ENCODE measurements around the gene LIN52.

LIN52 gene

DNA sequence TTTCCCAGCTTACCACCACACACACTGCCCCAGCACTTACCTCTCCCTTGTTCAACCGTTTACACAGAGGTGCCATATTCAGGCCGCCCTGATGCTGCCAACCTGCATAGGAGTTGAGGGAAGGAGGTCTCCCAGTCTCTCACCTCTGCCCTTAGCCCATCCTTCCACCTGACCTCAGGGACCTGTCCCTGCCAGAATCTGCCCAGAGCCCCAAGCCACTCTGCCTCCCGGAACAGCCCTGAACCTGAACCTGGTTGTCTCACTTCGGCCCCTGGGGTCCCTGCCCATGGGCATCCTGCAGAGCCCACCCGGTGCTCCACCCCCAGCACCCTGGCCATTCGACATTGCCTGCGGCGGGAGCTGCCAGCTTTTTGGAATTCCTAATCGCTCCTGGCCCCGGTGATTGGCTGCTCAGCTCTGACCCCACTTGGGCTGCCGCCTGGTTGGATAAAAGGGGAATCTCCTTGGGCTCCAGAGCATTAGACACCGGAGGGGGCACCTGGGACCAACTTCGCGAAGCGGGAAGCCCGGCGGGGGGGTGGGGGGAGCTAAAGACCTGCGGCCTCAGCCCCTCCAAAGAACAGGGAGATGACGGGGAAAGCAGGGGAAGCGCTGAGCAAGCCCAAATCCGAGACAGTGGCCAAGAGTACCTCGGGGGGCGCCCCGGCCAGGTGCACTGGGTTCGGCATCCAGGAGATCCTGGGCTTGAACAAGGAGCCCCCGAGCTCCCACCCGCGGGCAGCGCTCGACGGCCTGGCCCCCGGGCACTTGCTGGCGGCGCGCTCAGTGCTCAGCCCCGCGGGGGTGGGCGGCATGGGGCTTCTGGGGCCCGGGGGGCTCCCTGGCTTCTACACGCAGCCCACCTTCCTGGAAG, 154.5 kb downstream of the LIN52 start, which contains the start of gene VSX2:
TSS of gene VSX2 (plus strand) at position 476 of the 874 bp plus-strand sequence. CDS start at position 589, 113 bp downstream.
- Mint-ChIP-seq H3K27me3 (peaks cover 75 to 94% of the 10 kb centered on the region in 2 donors), H3K9me3 (no peaks in the 10 kb centered on the region), H3K27ac (no peak within 1 kb of the TSS), H3K36me3 (ENCODE audit: insufficient read depth) (peaks cover 3% of the 10 kb centered on the region), H3K4me3 (peak within 1 kb of the TSS; percentile 69 to 75), H3K4me1 (ENCODE audit: low read depth in 2 of 2) (peaks cover 14 to 17% of the 10 kb centered on the region in 2 donors)
- DNase-seq (no peak), ATAC-seq (replicated peaks) (no peak)

DNA sequence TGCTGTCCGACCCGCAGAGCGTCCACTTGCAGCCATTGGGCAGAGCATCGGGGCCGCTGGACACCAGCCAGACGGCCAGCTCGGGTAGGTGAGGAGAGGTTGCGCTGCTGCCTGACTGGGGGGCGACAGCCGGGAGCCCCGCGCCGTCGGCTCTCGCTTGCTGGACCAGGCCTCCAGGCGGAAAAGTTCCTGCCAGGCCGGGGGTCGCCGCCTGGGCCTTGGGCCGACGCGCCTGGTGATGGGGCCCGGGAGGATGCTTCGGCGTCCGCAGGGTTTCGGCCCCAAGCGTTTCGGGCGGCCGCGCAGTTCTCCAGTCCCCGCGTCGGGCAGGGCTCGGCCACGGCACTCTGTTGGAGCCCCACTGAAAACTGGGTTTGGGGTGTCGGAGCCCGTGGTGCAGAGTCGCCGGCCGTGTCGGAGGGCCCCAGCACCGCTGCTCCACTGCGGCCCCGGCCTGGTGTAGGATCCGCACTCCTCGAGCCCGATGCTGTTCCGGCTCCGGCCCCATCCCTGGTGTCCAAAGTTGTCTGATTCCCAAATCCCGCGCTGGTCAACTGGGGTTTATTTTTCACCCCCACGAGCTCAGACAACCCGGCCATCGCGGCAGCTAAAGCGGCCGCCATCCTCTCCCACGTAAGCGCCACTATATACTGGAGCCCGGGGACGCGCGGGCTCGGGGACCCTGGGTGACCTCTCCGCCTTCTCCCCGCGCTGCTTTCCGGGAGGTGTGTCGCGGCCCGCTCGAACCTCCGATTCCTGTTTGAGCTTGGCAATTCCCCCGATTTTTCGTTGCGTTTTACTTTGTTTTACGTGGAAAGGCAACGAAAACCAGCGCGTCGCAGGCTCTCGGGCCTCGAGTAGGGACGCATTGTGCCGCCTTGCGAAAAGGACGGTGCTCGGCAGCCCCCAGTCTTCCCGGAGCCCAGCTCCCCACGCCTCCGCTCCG, 155.4 kb downstream of the LIN52 start:
- ATAC-seq (replicated peaks) (no peak), DNase-seq (no peak)
- Mint-ChIP-seq H3K9me3 (no peaks in the 10 kb centered on the region), H3K27me3 (peaks cover 77 to 94% of the 10 kb centered on the region in 2 donors), H3K36me3 (ENCODE audit: insufficient read depth) (peaks cover 3% of the 10 kb centered on the region), H3K27ac (no peak overlapping the region), H3K4me3 (peak overlapping the region; percentile 69 to 75), H3K4me1 (ENCODE audit: low read depth in 2 of 2) (peaks cover 14 to 17% of the 10 kb centered on the region in 2 donors)

GRCh38 chr14:74240794-74241651, 156.3 kb downstream of the LIN52 start:
- Mint-ChIP-seq H3K27me3 (peaks cover 83 to 96% of the 10 kb centered on the region in 2 donors), H3K27ac (no peak overlapping the region), H3K9me3 (no peaks in the 10 kb centered on the region), H3K36me3 (ENCODE audit: insufficient read depth) (peaks cover 3% of the 10 kb centered on the region), H3K4me1 (ENCODE audit: low read depth in 2 of 2) (peaks cover 14 to 17% of the 10 kb centered on the region in 2 donors), H3K4me3 (peak overlapping the region; percentile 69 to 75)
- peak; percentile 29 for ATAC-seq (replicated peaks)
- no peak for DNase-seq

DNA sequence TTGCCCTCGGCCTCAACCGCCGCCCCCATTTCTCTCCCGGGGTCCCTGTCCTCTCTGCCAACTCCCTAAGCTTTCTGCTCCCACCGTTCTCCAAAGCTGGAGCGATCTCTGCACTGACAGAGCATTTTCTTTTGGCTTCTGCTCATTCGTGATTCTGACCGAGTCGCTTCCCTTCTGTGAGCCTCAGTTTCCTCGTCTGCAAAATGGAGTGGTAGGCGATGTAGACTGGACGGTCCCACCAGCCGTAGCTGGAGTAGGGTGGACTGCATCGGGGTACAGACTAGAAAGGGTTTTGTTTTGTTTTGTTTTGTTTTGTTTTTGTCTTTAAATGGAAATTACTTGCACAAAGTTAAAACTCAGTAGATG, 156.9 kb downstream of the LIN52 start:
- ATAC-seq (replicated peaks) = no peak
- DNase-seq = no peak
- H3K4me3 Mint-ChIP-seq = peak overlapping the region; percentile 69 to 75

GRCh38 chr14:74242021-74242779, 157.4 kb downstream of the LIN52 start:
- H3K27me3 Mint-ChIP-seq = peaks cover 93 to 96% of the 10 kb centered on the region in 2 donors
- H3K36me3 Mint-ChIP-seq (ENCODE audit: insufficient read depth) = peaks cover 3% of the 10 kb centered on the region
- ATAC-seq (replicated peaks) = peak; percentile 22
- peak overlapping the region; percentile 69 to 75 for H3K4me3 Mint-ChIP-seq
- no peak for DNase-seq
- peaks cover 14 to 17% of the 10 kb centered on the region in 2 donors for H3K4me1 Mint-ChIP-seq (ENCODE audit: low read depth in 2 of 2)
- no peak overlapping the region for H3K27ac Mint-ChIP-seq
- H3K9me3 Mint-ChIP-seq = no peaks in the 10 kb centered on the region

More for the DNA sequence above, 156.9 kb downstream of the LIN52 start:
- Mint-ChIP-seq H3K27ac (no peak overlapping the region), H3K36me3 (ENCODE audit: insufficient read depth) (peaks cover 3% of the 10 kb centered on the region), H3K9me3 (no peaks in the 10 kb centered on the region), H3K27me3 (peaks cover 89 to 96% of the 10 kb centered on the region in 2 donors), H3K4me1 (ENCODE audit: low read depth in 2 of 2) (peaks cover 14 to 17% of the 10 kb centered on the region in 2 donors)

DNA sequence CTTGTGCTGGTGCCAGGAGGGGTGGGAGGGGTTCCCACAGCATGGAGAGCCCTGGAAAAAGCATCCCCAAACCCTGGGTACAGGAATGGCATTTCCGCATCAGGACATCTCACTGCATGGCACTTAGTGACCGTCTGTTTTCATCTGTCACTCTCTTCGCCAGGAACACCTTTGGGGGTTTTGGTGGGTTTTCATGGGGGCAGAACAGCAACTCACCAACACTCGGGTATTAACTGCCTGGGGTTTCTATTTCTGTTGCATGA, 158.0 kb downstream of the LIN52 start:
- peaks cover 14 to 17% of the 10 kb centered on the region in 2 donors for H3K4me1 Mint-ChIP-seq (ENCODE audit: low read depth in 2 of 2)
- H3K27me3 Mint-ChIP-seq = peaks cover 91 to 96% of the 10 kb centered on the region in 2 donors
- DNase-seq (no peak), ATAC-seq (replicated peaks) (no peak)
- H3K4me3 Mint-ChIP-seq = peak overlapping the region; percentile 69 to 75
- H3K9me3 Mint-ChIP-seq = no peaks in the 10 kb centered on the region
- peaks cover 3% of the 10 kb centered on the region for H3K36me3 Mint-ChIP-seq (ENCODE audit: insufficient read depth)
- no peak overlapping the region for H3K27ac Mint-ChIP-seq

DNA sequence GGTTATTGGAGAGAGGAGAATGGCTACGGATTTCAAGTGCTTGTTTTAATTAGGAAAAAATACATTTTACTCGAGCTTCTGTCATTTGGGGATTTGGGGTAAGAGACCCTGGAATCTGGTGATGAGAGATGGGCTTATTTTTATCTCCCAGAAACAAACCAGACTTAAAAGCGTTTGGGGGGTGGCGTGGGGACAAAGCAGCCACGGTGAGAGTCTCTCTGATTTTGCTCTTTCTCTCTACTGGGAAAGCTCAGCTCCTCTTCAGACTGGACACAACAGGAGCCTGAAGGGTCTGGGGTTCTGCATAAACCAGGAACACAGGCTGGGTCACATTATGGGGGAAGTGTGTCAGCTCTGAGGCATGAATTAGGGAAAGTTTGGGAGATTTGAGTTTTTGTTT, 158.3 kb downstream of the LIN52 start:
- H3K4me3 Mint-ChIP-seq = no peak overlapping the region
- peaks cover 14 to 17% of the 10 kb centered on the region in 2 donors for H3K4me1 Mint-ChIP-seq (ENCODE audit: low read depth in 2 of 2)
- no peak overlapping the region for H3K27ac Mint-ChIP-seq
- H3K9me3 Mint-ChIP-seq = no peaks in the 10 kb centered on the region
- ATAC-seq (replicated peaks) (no peak), DNase-seq (no peak)
- peaks cover 3% of the 10 kb centered on the region for H3K36me3 Mint-ChIP-seq (ENCODE audit: insufficient read depth)
- H3K27me3 Mint-ChIP-seq = peaks cover 88 to 96% of the 10 kb centered on the region in 2 donors

- H3K27me3 Mint-ChIP-seq = peaks cover 84 to 96% of the 10 kb centered on the region in 2 donors
- H3K9me3 Mint-ChIP-seq = no peaks in the 10 kb centered on the region
- no peak for DNase-seq
- H3K36me3 Mint-ChIP-seq (ENCODE audit: insufficient read depth) = peaks cover 3% of the 10 kb centered on the region
- H3K4me1 Mint-ChIP-seq (ENCODE audit: low read depth in 2 of 2) = peaks cover 14 to 17% of the 10 kb centered on the region in 2 donors
- no peak overlapping the region for H3K27ac Mint-ChIP-seq
- no peak overlapping the region for H3K4me3 Mint-ChIP-seq
- ATAC-seq (replicated peaks) = no peak
These were observed 159.4 kb downstream of the LIN52 start for GRCh38 chr14:74244115-74244514.

- peaks cover 3% of the 10 kb centered on the region for H3K36me3 Mint-ChIP-seq (ENCODE audit: insufficient read depth)
- DNase-seq (no peak), ATAC-seq (replicated peaks) (no peak)
- H3K27ac Mint-ChIP-seq = no peak overlapping the region
- H3K27me3 Mint-ChIP-seq = peaks cover 81 to 98% of the 10 kb centered on the region in 2 donors
- no peak overlapping the region for H3K4me3 Mint-ChIP-seq
- peaks cover 12 to 15% of the 10 kb centered on the region in 2 donors for H3K4me1 Mint-ChIP-seq (ENCODE audit: low read depth in 2 of 2)
- H3K9me3 Mint-ChIP-seq = no peaks in the 10 kb centered on the region
These were observed 160.5 kb downstream of the LIN52 start for GRCh38 chr14:74245292-74245691.

DNA sequence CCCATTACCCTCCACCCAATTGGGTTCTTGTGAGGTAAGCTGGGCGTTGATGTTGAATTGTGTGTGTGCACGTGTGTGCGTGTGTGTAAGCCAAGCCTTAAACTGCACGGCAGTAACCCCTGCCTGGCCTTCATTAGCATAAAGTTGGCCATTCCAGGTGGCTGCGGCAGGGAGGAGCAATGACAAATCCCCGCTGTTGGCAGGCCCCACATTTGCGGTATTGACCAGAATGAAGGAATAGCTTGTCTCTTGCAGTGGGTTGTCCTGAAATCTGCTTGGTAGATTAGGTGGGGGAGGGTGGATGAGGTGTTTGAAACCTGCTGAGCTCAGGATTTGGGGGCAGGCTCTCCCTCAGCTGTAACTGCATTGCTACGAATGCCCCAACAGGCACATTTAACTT, 161.8 kb downstream of the LIN52 start:
- peaks cover 3% of the 10 kb centered on the region for H3K36me3 Mint-ChIP-seq (ENCODE audit: insufficient read depth)
- no peaks in the 10 kb centered on the region for H3K9me3 Mint-ChIP-seq
- H3K27ac Mint-ChIP-seq = no peak overlapping the region
- peaks cover 77 to 98% of the 10 kb centered on the region in 2 donors for H3K27me3 Mint-ChIP-seq
- H3K4me1 Mint-ChIP-seq (ENCODE audit: low read depth in 2 of 2) = peaks cover 9 to 10% of the 10 kb centered on the region in 2 donors
- DNase-seq = no peak
- no peak overlapping the region for H3K4me3 Mint-ChIP-seq
- ATAC-seq (replicated peaks) = no peak

- DNase-seq = no peak
- peaks cover 6% of the 10 kb centered on the region in 2 donors for H3K4me1 Mint-ChIP-seq (ENCODE audit: low read depth in 2 of 2)
- peaks cover 65 to 94% of the 10 kb centered on the region in 2 donors for H3K27me3 Mint-ChIP-seq
- H3K4me3 Mint-ChIP-seq = no peak overlapping the region
- peak overlapping the region in 1 of 2 donors; percentile 51 for H3K27ac Mint-ChIP-seq
- H3K36me3 Mint-ChIP-seq (ENCODE audit: insufficient read depth) = peaks cover 3% of the 10 kb centered on the region
- no peaks in the 10 kb centered on the region for H3K9me3 Mint-ChIP-seq
- ATAC-seq (replicated peaks) = no peak
These were observed 163.3 kb downstream of the LIN52 start for GRCh38 chr14:74248017-74248416.

Measured in effector memory CD8-positive, alpha-beta T cell (primary cell).